ENCODE measurements around the gene BASP1.

The BASP1 gene

GRCh38 chr5:17192191-17192590 is 25.2 kb upstream of the BASP1 start:
- no peak for DNase-seq

- no peak for DNase-seq
Observed at GRCh38 chr5:17196024-17196423, 21.4 kb upstream of the BASP1 start.

DNA sequence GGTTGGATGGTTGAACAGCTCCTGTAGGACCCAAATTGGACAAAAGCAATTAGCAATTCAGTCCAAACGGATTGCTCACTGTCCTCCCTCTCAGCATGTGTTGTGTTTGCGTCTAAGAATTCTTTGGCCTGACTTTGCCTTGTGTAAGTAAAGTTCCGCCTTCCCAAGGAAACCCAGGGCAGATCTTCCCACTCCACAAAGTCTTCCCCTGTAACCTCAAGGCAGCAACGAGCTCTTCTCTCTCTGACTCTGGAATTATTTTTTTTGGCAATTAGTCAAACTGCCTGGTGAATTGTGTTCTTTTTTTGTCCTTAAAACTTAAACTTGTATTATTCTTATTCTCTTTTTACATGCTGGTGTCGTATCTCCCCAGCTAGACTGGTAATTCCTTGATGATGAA is 20.7 kb upstream of the BASP1 start:
- no peak for DNase-seq

DNA sequence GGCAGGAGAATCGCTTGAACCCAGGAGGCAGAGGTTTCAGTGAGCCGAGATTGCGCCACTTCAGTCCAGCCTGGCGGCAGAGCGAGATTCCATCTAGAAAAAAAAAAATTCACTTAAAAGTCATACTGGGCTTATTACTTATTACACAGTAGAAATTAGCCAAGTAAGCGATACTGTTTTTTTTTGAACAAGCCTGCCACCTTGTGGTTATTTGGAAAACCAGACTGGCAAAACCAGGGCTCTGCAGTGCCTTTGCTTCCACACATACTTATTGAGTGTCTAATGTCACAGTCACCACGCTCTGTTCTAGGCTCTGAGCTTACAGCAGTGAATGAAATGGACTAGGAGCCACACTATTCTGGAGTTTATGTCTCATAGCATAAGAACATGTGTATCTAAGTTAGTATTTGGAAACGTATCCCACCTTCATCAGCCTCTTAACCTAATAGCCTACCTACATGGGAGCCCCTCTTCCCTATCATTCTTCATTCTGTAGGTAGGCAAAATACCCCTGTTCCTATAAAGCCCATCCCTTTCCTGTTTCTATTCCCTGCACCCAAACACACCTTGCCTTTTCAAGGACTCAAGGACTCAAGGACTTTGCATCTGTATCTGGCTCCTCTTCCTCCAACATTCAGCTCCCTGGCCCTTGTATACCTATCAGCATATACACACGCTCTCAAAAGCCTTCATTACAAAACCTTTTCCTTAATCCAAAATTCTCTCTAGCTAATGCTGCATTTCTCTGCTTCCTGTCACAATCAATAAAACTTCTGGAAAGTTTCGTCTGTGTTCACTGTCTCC is 13.9 kb upstream of the BASP1 start:
- no peak for DNase-seq

DNA sequence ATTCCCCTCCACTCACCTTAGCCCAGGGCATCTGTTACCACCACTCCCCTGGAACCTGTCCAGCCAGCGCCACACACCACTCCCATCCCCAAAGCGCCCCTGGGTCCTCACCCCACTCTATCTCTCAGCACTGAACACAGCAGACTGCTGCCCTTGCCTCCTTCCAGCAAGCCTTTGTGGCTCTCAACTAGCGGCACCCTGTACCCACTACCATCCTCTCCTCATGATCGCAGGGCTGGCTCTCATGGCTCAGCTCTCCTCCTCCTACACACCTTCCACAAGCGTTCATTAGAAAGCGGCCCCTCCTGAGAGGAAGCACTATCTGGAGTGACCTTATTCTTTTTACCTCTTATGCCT is 13.3 kb upstream of the BASP1 start:
- DNase-seq, result no peak

DNA sequence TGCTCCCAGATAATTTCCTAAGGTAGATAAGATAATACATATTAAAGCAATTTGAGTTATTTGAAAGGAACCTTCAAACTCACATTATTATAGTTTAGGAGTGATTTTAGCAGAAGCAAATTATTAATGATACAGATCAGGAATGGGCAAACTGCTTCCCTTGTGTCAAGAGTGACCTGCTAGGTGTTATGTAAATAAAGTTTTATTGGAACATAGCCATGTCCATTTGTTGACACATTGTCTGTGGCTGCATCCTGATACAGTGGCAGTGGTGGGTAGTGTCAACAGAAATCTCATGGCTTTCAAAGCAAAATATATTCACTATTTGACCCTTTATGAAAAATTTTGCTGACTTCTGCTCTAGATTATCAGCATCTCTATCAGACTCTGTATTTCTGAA is 11.4 kb upstream of the BASP1 start:
- no peak for DNase-seq

- DNase-seq, result no peak
Observed at GRCh38 chr5:17212191-17212590, 5.2 kb upstream of the BASP1 start.

DNA sequence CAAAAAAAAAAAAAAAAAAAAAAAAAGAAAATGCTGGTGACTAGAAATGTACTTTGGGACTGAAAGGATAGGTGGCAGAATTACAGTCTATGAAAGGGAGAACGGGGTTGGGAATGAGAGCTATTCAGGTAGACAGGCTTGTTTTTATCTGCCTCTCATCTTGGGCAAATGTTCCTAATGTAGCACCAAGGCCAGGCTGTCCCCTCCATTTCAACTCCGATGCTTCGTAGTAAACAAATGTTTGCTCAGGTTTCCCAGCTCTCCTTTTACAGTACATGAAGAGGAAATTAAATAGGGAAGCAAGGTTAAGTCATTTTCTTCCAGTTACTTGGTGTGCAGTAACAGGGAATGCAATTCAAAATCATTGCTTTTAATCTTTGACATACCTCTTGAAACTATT is 4.4 kb upstream of the BASP1 start:
- no peak for DNase-seq

GRCh38 chr5:17213938-17214337 is 3.5 kb upstream of the BASP1 start:
- no peak for DNase-seq

GRCh38 chr5:17214893-17215292 is 2.5 kb upstream of the BASP1 start:
- no peak for DNase-seq

DNA sequence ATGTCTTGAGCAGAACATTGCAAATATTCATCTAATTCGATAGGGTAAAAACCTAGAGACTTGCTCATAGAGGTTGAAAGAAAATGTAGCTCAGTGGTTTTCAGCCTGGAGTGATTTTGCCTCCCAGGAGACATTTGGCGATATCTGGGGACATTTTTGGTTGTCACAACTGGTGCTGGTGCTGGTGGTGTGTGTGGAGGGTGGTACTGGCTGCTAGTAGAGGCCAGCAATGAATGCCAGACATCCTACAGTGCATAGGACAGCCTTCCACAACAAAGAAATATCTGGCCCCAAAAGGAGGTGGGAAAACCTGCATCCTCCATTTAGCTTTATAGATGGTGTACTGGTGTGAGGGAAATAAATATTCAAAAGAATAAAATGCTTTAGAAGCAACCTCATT is 2.1 kb upstream of the BASP1 start:
- DNase-seq, result no peak

- DNase-seq, result no peak
Observed at GRCh38 chr5:17216176-17216973, 1.1 kb upstream of the BASP1 start.

DNA sequence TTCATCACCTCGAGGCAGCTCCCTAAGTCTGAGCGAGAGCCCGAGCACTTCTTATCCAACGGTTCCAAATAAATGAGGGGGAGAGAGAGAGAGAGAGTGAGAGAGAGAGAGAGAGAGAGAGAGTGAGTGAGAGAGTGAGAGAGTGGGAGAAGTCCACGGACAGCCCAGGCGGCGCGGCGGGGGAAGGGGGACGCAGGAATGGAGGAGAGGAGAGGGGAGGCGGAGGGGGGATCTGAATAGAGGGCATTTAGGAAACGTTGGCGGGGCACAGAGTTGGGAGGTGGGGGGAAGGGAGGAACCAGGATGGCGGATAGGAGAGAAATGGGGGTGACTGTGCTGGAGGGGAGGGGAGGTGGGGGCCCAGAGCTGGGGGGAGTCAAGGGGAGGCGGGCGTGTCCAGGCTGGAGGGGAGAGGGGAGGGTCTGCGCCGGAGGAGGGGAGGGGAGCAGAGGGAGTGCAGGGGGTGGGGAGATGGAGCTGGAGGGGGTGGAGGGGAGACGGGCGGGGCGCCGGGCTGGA is 398 bp upstream of the BASP1 start:
- DNase-seq, result no peak

DNA sequence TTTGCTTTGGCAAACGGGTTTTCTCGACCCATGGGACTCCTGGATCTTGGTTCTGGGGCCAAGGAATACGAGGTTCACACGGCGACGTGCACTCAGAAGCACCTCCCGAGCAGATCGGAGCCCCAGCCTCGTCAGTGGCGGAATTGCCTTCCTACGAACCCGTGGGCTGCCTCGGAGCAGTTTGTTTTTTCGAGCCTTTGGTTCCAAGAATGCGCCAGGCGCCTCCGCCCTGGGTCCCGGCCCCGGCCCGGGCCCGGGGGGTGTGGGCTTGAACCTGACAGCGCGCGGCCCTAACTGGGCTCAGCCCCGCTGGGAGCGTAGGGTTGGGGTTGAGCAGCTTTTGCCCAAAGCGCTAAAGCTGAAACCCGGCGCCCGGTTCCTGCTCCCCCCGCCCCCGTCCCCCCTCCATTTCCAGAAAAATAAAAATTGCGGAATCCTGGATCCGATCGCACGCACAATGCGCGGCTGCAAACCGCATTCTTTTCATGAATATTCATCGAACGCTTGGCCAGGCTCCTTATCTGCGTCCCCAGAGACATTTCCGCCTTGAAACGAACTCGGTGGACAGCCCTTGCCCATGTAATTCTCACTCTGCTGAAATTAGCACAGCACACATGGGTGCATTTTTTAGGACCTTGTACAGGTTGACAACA is 1.0 kb downstream of the BASP1 start:
- DNase-seq, result no peak

DNA sequence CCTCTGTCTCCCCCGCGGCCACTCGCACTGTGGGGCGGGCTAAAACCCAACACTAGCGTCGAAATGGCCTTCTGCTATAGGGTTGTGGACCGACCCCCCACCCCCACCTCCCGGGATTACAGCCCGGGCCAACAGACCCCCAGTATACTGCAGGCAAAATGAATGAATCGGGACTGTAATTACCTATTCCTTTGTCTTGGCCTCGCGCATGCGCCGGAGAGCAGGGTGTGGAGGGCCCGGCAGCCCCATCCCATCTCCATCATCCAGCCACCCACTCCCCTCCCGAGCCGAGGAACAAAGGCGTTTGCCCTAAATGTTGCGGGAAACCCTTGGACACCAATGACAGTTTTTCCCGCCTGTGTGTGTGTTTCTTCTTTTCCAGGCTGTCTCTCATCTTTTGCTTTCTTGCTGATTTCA is 1.6 kb downstream of the BASP1 start:
- no peak for DNase-seq

DNA sequence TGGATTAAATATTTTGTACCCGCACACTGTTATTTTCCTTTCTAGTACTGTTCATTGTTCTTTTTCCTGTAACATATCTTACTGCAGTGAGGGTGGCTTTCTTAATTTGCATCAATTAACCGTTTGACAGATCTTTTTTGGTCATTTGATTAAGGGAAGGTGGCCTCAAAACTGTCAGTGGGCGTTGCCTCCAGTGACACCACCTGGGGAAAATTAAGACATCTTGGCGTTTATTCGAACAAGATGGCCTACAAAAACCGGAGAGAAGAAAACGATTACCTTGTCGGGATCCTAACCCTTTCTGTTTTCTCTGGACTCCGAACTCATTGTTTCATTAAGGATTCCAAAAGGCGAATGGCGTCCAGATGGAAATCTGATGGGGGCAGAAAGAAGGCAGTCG is 2.0 kb downstream of the BASP1 start:
- DNase-seq, result no peak

DNA sequence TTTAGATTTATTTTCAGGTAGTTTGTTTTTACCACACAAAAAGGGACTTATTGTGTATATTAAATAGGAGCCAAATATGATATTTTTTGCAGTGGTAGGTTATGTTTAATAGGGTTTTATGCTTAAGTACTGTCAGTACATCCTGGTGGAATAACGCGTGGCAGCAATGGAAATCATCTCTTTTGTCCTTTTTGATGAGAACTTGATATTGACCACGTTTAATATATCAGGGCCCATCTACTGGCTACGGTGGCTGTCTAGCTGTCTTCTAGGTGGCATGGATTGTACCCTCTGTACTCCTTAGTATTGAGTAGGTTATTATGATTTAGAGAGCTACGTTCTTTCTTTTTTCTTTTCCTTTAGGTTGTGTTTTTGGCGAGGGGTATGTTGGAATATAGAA is 2.6 kb downstream of the BASP1 start:
- DNase-seq, result no peak

GRCh38 chr5:17220469-17220868 is 3.0 kb downstream of the BASP1 start:
- no peak for DNase-seq

GRCh38 chr5:17221843-17222636 is 4.6 kb downstream of the BASP1 start:
- no peak for DNase-seq

- DNase-seq, result no peak
Observed at GRCh38 chr5:17222664-17223063, 5.2 kb downstream of the BASP1 start.

- no peak for DNase-seq
Observed at GRCh38 chr5:17223367-17224185, 6.1 kb downstream of the BASP1 start.

Measured in NK-92 treated with Interleukin-12 subunit alpha and Interleukin-12 subunit beta, amount 100 ng/mL, for 24 hours (cell line).